Measurements from ENCODE around the gene FAM163B. TPM values are rescaled to one million over a fixed set of nuclear protein-coding genes. Genes with fewer than 3 reads are reported as not detected.

The FAM163B gene
- total and polyA plus RNA-seq, 2 donors (not counting 3 experiments of a cell fraction or from before 2014, with no cell fraction given): not detected

DNA sequence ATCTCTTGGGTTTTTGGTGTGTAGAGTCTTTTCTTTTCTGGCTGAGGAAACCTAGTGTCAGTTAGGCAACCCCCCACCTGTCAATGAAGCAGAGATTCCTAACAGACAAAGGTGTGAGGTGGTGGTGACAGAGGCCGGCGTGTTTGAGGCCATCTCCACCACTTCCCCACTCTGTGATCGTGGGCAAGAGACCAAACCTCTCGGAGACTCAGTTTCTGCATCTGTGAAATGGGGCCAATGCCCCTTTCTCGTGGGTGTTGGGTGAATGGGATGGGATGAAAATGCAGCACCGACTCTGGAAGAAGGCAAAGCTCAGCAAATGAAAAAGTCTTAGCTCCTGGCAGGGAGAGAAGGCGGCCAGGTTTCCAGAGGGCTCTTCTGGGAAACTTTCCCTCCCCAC lies 807 bp downstream of the FAM163B start:
- BruUV-seq (replicated peaks): no TSS peak
- Histone ChIP-seq H3K9me1 (replicated peaks; ENCODE audit: control insufficient read depth, extremely low read depth, insufficient read depth, low read length) (no peaks in the 10 kb centered on the region), H3K4me3 (replicated peaks in 1 of 3; ENCODE audit: insufficient read depth in 1 of 3, low read depth in 1 of 3, low read length in 3 of 3) (no peak overlapping the region), H3K9ac (replicated peaks; ENCODE audit: extremely low read depth, insufficient read depth, low read length) (no peak overlapping the region), H3K27ac (ENCODE audit: insufficient read depth, low read depth, low read length) (no peak overlapping the region), H3K9me3 (replicated peaks; ENCODE audit: control insufficient read depth, insufficient read depth, low read length) (no peaks in the 10 kb centered on the region), H3K27me3 (ENCODE audit: control insufficient read depth in 2 of 2, insufficient read depth in 2 of 2, low read length in 2 of 2) (peaks cover 0 to 3% of the 10 kb centered on the region in 2 experiments), H3K4me2 (ENCODE audit: insufficient read depth, low read length) (no peak overlapping the region), H3K36me3 (ENCODE audit: control insufficient read depth in 2 of 2, extremely low read depth in 1 of 2, insufficient read depth in 2 of 2, low read length in 2 of 2) (no peaks in the 10 kb centered on the region), H3K79me2 (ENCODE audit: control insufficient read depth, insufficient read depth, low read length) (no peaks in the 10 kb centered on the region), H4K20me1 (replicated peaks; ENCODE audit: control insufficient read depth, extremely low read depth, insufficient read depth, low read length) (no peaks in the 10 kb centered on the region), H2AFZ (ENCODE audit: low read depth, low read length) (no peak overlapping the region), H3K4me1 (ENCODE audit: control insufficient read depth, extremely low read depth, insufficient read depth, low read length) (no peaks in the 10 kb centered on the region)
- TF ChIP-seq GATA2 (IDR thresholded peaks at IDR 0.05; ENCODE audit: insufficient read depth, insufficient read length, low read depth, low read length): no peak
- no peak for TF ChIP-seq EZH2 (IDR thresholded peaks at IDR 0.05; ENCODE audit: borderline replicate concordance, low read depth, low read length, severe bottlenecking)
- no peak for TF ChIP-seq POLR2AphosphoS5 (IDR thresholded peaks at IDR 0.05; ENCODE audit: insufficient read depth, low read depth, low read length)
- TF ChIP-seq FOS (IDR thresholded peaks at IDR 0.05; ENCODE audit: borderline replicate concordance, insufficient read depth, low read length): no peak
- TF ChIP-seq JUN (IDR thresholded peaks at IDR 0.05; ENCODE audit: borderline replicate concordance, insufficient read depth, insufficient read length, low read depth): no peak
- TF ChIP-seq, protein P1, sequence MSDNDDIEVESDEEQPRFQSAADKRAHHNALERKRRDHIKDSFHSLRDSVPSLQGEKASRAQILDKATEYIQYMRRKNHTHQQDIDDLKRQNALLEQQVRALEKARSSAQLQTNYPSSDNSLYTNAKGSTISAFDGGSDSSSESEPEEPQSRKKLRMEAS (IDR thresholded peaks at IDR 0.05; ENCODE audit: insufficient read depth, insufficient read length): no peak
- TF ChIP-seq MYC (IDR thresholded peaks at IDR 0.05; ENCODE audit: low read depth, low read length): no peak
- TF ChIP-seq POLR2A (IDR thresholded peaks at IDR 0.05; ENCODE audit: low read depth, low read length): no peak
- TF ChIP-seq, protein P2, sequence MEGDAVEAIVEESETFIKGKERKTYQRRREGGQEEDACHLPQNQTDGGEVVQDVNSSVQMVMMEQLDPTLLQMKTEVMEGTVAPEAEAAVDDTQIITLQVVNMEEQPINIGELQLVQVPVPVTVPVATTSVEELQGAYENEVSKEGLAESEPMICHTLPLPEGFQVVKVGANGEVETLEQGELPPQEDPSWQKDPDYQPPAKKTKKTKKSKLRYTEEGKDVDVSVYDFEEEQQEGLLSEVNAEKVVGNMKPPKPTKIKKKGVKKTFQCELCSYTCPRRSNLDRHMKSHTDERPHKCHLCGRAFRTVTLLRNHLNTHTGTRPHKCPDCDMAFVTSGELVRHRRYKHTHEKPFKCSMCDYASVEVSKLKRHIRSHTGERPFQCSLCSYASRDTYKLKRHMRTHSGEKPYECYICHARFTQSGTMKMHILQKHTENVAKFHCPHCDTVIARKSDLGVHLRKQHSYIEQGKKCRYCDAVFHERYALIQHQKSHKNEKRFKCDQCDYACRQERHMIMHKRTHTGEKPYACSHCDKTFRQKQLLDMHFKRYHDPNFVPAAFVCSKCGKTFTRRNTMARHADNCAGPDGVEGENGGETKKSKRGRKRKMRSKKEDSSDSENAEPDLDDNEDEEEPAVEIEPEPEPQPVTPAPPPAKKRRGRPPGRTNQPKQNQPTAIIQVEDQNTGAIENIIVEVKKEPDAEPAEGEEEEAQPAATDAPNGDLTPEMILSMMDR (IDR thresholded peaks at IDR 0.05; ENCODE audit: extremely low read depth in 1 of 2, insufficient read depth in 1 of 2, low read depth in 1 of 2, low read length in 2 of 2): no peak
- DNase-seq (ENCODE audit: low read depth, low spot score): no peak
- dilution Hi-C loops (cut with MboI; ENCODE audit: extremely low pct_ligation_motif_present, low sequenced_read_pairs): no loop called here
- ChIA-PET POLR2A (no interaction called here), CTCF (no interaction called here)
- no peak for FAIRE-seq
- intact Hi-C loops (cut with micrococcal nuclease): no loop called here

Data from endothelial cell of umbilical vein (primary cell).